Trophoblast cell (in vitro differentiated cells and primary cell): ENCODE results near the gene KIAA0930.

Source experiments
- DNase-seq, 2 donors: peaks; one replicate each; pipeline ENCODE4 v3.0.0-alpha.2; 2016
- H2AFZ ChIP-seq: 2 replicates; pipeline ENCODE4 v1.6.1; 2013; ENCODE audit warnings: low read length, moderate library complexity, mild to moderate bottlenecking; ENCODE audit not compliant: insufficient read depth, poor library complexity
- H2AK5ac ChIP-seq: 2 replicates; pipeline ENCODE4 v1.6.1; 2013; ENCODE audit warnings: mild to moderate bottlenecking, low read length
- H2BK120ac ChIP-seq: 2 replicates; pipeline ENCODE4 v1.6.1; 2013; ENCODE audit warnings: low read length, mild to moderate bottlenecking, moderate library complexity; ENCODE audit not compliant: insufficient read depth, poor library complexity
- H2BK12ac ChIP-seq: 2 replicates; pipeline ENCODE4 v1.6.1; 2013; ENCODE audit warnings: mild to moderate bottlenecking, low read length, moderate library complexity
- H2BK5ac ChIP-seq: 2 replicates; pipeline ENCODE4 v1.6.1; 2013; ENCODE audit warnings: low read length, low read depth, moderate library complexity, mild to moderate bottlenecking; ENCODE audit not compliant: poor library complexity
- H3K14ac ChIP-seq: 2 replicates; pipeline ENCODE4 v1.6.1; 2013; ENCODE audit warnings: mild to moderate bottlenecking, low read length
- H3K18ac ChIP-seq: 2 replicates; pipeline ENCODE4 v1.6.1; 2013; ENCODE audit warnings: mild to moderate bottlenecking, low read length
- H3K23ac ChIP-seq: 2 replicates; pipeline ENCODE4 v1.6.1; 2013; ENCODE audit warnings: low read length
- H3K27ac ChIP-seq: 2 replicates; pipeline ENCODE4 v1.5.1; 2013; ENCODE audit warnings: low read depth, mild to moderate bottlenecking, inconsistent platforms, low read length, moderate library complexity
- H3K27me3 ChIP-seq: 2 replicates; pipeline ENCODE4 v1.6.1; 2013; ENCODE audit warnings: inconsistent platforms, mild to moderate bottlenecking, low read length, moderate library complexity; ENCODE audit not compliant: insufficient read depth
- H3K36me3 ChIP-seq, 2 experiments: 1 replicate in 1 of 2; 2 replicates in 1 of 2; pipeline ENCODE4 v1.6.1; 2013; ENCODE audit warnings: low read length in 2 of 2, mild to moderate bottlenecking in 2 of 2, moderate library complexity in 1 of 2; ENCODE audit not compliant: insufficient read depth in 2 of 2, control insufficient read depth in 1 of 2
- H3K4ac ChIP-seq: 2 replicates; pipeline ENCODE4 v1.6.1; 2013; ENCODE audit warnings: low read depth, mild to moderate bottlenecking, low read length, moderate library complexity
- H3K4me1 ChIP-seq, 2 experiments: 1 replicate in 1 of 2; 2 replicates in 1 of 2; pipeline ENCODE4 v1.6.1; 2013; ENCODE audit warnings: low read length in 2 of 2, mild to moderate bottlenecking in 2 of 2, moderate library complexity in 1 of 2; ENCODE audit not compliant: insufficient read depth in 2 of 2, control insufficient read depth in 1 of 2
- H3K4me2 ChIP-seq: 2 replicates; pipeline ENCODE4 v1.6.1; 2013; ENCODE audit warnings: inconsistent platforms, mild to moderate bottlenecking, low read length, moderate library complexity
- H3K4me3 ChIP-seq: 2 replicates; pipeline ENCODE4 v1.5.1; 2013; ENCODE audit warnings: mild to moderate bottlenecking, low read depth, low read length, inconsistent platforms
- H3K79me1 ChIP-seq: one replicate; pipeline ENCODE4 v1.6.1; 2013; ENCODE audit warnings: low read length
- H3K79me2 ChIP-seq: 2 replicates; pipeline ENCODE4 v1.6.1; 2013; ENCODE audit warnings: low read length, mild to moderate bottlenecking; ENCODE audit not compliant: control insufficient read depth, insufficient read depth, poor library complexity
- H3K9ac ChIP-seq: 2 replicates; pipeline ENCODE4 v1.6.1; 2013; ENCODE audit warnings: mild to moderate bottlenecking, low read length
- H3K9me3 ChIP-seq: 2 replicates; pipeline ENCODE4 v1.6.1; 2013; ENCODE audit warnings: low read depth, mild to moderate bottlenecking, control low read depth, inconsistent platforms, low read length; ENCODE audit not compliant: insufficient read depth
- H4K12ac ChIP-seq: 2 replicates; pipeline ENCODE4 v1.6.1; 2013; ENCODE audit warnings: low read depth, mild to moderate bottlenecking, low read length, moderate library complexity
- H4K8ac ChIP-seq: 2 replicates; pipeline ENCODE4 v1.6.1; 2013; ENCODE audit warnings: low read depth, mild to moderate bottlenecking, low read length, moderate library complexity
- H4K91ac ChIP-seq: one replicate; pipeline ENCODE4 v1.6.1; 2013; ENCODE audit warnings: low read depth, mild to moderate bottlenecking, low read length, moderate library complexity
- WGBS: extraction: QIAGEN DNeasy Blood & Tissue Kit; methylation state at CpG from one replicate; pipeline ENCODE4 v1.1.7; 2013; ENCODE audit warnings: missing lambda C conversion rate; ENCODE audit not compliant: insufficient read length, insufficient coverage; ENCODE audit errors: extremely low coverage; 5-methylcytosine and 5-hydroxymethylcytosine counted together

The KIAA0930 gene

DNA sequence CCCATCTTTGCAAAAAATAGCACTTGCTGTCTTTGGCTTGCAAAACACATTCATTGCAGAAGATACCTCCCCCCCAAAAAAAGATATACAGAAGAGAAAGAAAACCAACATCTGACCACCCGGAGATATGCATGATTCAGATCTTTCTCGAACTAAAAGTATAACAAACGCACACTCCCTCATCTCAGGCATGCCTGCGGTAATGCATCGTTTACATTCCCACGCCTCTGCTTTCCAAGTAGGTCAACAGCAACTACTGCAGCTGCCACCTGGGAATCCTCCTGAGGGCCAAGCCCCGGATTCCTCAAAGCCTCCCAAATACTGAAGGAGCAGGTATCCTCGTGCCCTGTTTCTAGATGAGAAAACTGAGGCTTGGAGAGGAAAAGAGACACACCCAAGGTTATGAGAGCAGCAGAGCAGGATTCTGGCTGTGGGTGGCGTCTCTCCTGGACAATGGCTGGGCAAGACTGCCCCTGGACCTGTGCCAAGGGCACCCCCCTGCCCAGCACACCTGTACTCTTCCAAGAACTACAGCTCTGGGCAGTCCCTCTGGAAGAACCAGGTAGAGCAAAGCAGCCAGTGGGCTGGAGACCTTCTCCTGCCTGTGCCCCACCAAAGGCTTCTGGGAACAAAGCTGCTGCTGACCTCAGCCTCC is 38.9 kb downstream of the KIAA0930 start:
- peak; percentile 98 for DNase-seq
- Histone ChIP-seq H3K18ac (peak overlapping the region; percentile 40), H3K79me2 (peaks cover 7% of the 10 kb centered on the region), H4K91ac (peak overlapping the region; percentile 34), H2BK12ac (no peak overlapping the region), H3K27me3 (no peaks in the 10 kb centered on the region), H2BK120ac (peak overlapping the region; percentile 9), H3K4me2 (no peak overlapping the region), H4K12ac (no peak overlapping the region), H3K9me3 (peaks cover 1% of the 10 kb centered on the region), H2AFZ (no peak overlapping the region), H3K4me3 (no peak overlapping the region), H4K8ac (no peak overlapping the region), H3K23ac (no peak overlapping the region), H3K27ac (no peak overlapping the region), H3K4ac (no peak overlapping the region), H2BK5ac (no peak overlapping the region), H3K9ac (no peak overlapping the region), H3K4me1 (peaks cover 26 to 29% of the 10 kb centered on the region in 2 experiments), H3K14ac (no peak overlapping the region), H3K79me1 (peaks cover 13% of the 10 kb centered on the region), H3K36me3 (peaks cover 47 to 50% of the 10 kb centered on the region in 2 experiments), H2AK5ac (no peak overlapping the region)
- WGBS, result no CpG with 5 or more reads among the region's 9 CpGs

GRCh38 chr22:45200860-45201511 is 39.7 kb downstream of the KIAA0930 start:
- no peak overlapping the region for H3K4me3 ChIP-seq
- peaks cover 13% of the 10 kb centered on the region for H3K79me1 ChIP-seq
- peak overlapping the region; percentile 58 for H3K18ac ChIP-seq
- no peak overlapping the region for H2BK12ac ChIP-seq
- peak overlapping the region; percentile 40 for H4K8ac ChIP-seq
- H3K79me2 ChIP-seq, result peaks cover 7% of the 10 kb centered on the region
- no peak overlapping the region for H4K12ac ChIP-seq
- peaks cover 26 to 29% of the 10 kb centered on the region in 2 experiments for H3K4me1 ChIP-seq
- no peaks in the 10 kb centered on the region for H3K27me3 ChIP-seq
- H3K14ac ChIP-seq, result peak overlapping the region; percentile 28
- H3K9me3 ChIP-seq, result peaks cover 1% of the 10 kb centered on the region
- no peak overlapping the region for H3K4me2 ChIP-seq
- no peak overlapping the region for H3K9ac ChIP-seq
- WGBS, result no CpG with 5 or more reads among the region's 18 CpGs
- H4K91ac ChIP-seq, result peak overlapping the region; percentile 53
- H2BK5ac ChIP-seq, result peak overlapping the region; percentile 8
- no peak overlapping the region for H3K23ac ChIP-seq
- DNase-seq, result peak; percentile 93 to 96
- H3K4ac ChIP-seq, result no peak overlapping the region
- peaks cover 53 to 58% of the 10 kb centered on the region in 2 experiments for H3K36me3 ChIP-seq
- H3K27ac ChIP-seq, result peak overlapping the region; percentile 4
- H2BK120ac ChIP-seq, result peak overlapping the region; percentile 71
- no peak overlapping the region for H2AFZ ChIP-seq
- H2AK5ac ChIP-seq, result no peak overlapping the region

DNA sequence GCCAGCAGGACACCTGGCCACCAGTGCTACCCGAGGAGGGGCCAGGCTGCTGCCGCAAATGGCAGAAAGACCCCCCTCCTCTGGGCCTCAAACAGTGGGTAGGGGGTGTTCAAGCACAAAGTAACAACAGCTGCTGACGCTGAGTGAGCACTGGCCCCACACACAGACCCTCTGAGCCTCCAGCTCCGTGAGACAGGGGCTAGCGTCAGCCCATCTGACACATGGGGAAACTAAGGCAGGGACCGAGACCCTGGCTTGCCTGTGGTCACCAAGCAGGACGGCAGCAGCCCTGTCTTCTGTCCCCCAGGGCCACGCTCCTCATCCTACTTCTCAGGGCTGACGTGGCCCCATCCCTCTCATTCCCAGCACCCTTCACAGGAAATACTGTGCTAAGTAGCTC is 40.5 kb downstream of the KIAA0930 start:
- Histone ChIP-seq H3K18ac (peak overlapping the region; percentile 58), H3K27ac (no peak overlapping the region), H3K79me2 (peaks cover 7% of the 10 kb centered on the region), H3K23ac (no peak overlapping the region), H2AK5ac (peak overlapping the region; percentile 46), H3K14ac (peak overlapping the region; percentile 28), H3K79me1 (peaks cover 13% of the 10 kb centered on the region), H2BK5ac (peak overlapping the region; percentile 8), H3K9ac (no peak overlapping the region), H3K27me3 (no peaks in the 10 kb centered on the region), H3K4me3 (no peak overlapping the region), H3K4ac (peak overlapping the region; percentile 5), H3K36me3 (peaks cover 53 to 60% of the 10 kb centered on the region in 2 experiments), H4K12ac (no peak overlapping the region), H2BK12ac (peak overlapping the region; percentile 44), H2BK120ac (peak overlapping the region; percentile 71), H3K4me1 (peaks cover 26 to 29% of the 10 kb centered on the region in 2 experiments), H4K8ac (peak overlapping the region; percentile 40), H4K91ac (peak overlapping the region; percentile 53), H3K4me2 (no peak overlapping the region), H2AFZ (no peak overlapping the region), H3K9me3 (peaks cover 4% of the 10 kb centered on the region)
- DNase-seq, result no peak
- no CpG with 5 or more reads among the region's 9 CpGs for WGBS

- H2AFZ ChIP-seq, result no peak overlapping the region
- no peak overlapping the region for H3K4ac ChIP-seq
- DNase-seq, result no peak
- no peak overlapping the region for H2BK120ac ChIP-seq
- H4K12ac ChIP-seq, result no peak overlapping the region
- H4K91ac ChIP-seq, result no peak overlapping the region
- H3K23ac ChIP-seq, result no peak overlapping the region
- H2AK5ac ChIP-seq, result no peak overlapping the region
- no peak overlapping the region for H3K9ac ChIP-seq
- no peak overlapping the region for H3K4me2 ChIP-seq
- peak overlapping the region; percentile 39 for H2BK12ac ChIP-seq
- peaks cover 13% of the 10 kb centered on the region for H3K79me1 ChIP-seq
- H4K8ac ChIP-seq, result no peak overlapping the region
- H2BK5ac ChIP-seq, result no peak overlapping the region
- no peak overlapping the region for H3K18ac ChIP-seq
- no peak overlapping the region for H3K27ac ChIP-seq
- H3K4me1 ChIP-seq, result peaks cover 26 to 29% of the 10 kb centered on the region in 2 experiments
- H3K36me3 ChIP-seq, result peaks cover 56 to 59% of the 10 kb centered on the region in 2 experiments
- H3K79me2 ChIP-seq, result peaks cover 7% of the 10 kb centered on the region
- no peaks in the 10 kb centered on the region for H3K27me3 ChIP-seq
- peaks cover 4% of the 10 kb centered on the region for H3K9me3 ChIP-seq
- H3K14ac ChIP-seq, result no peak overlapping the region
- WGBS, result no CpG with 5 or more reads among the region's 16 CpGs
- no peak overlapping the region for H3K4me3 ChIP-seq
These were observed 41.0 kb downstream of the KIAA0930 start for GRCh38 chr22:45199723-45200122.
